HEK293 (cell line): ENCODE results near the gene PLAAT2.

Experiments
- KLF9 ChIP-seq: fragments of 450-650 bp; formaldehyde crosslinking; IDR thresholded peaks from 2 replicates; pipeline ENCODE4 v1.5.1; 2016; ENCODE audit warnings: missing biosample characterization, missing genetic modification characterization, low read depth
- MZF1 ChIP-seq: fragments of 450-650 bp; formaldehyde crosslinking; IDR thresholded peaks from 2 replicates; pipeline ENCODE4 v1.5.1; 2017; ENCODE audit warnings: missing biosample characterization, missing genetic modification characterization, borderline replicate concordance
- PRDM1 ChIP-seq: fragments of 450-650 bp; formaldehyde crosslinking; IDR thresholded peaks from 2 replicates; pipeline ENCODE4; 2016; ENCODE audit warnings: missing biosample characterization, missing genetic modification characterization
- PRDM4 ChIP-seq: fragments of 450-650 bp; formaldehyde crosslinking; IDR thresholded peaks from 2 replicates; pipeline ENCODE4 v1.5.1; 2017; ENCODE audit warnings: missing biosample characterization, missing genetic modification characterization
- SP7 ChIP-seq: fragments of 450-650 bp; formaldehyde crosslinking; IDR thresholded peaks from 2 replicates; pipeline ENCODE4 v1.5.1; 2016; ENCODE audit warnings: missing biosample characterization, missing genetic modification characterization
- YY1 ChIP-seq: fragments of 450-650 bp; formaldehyde crosslinking; IDR thresholded peaks from 2 replicates; pipeline ENCODE4 v1.5.1; 2018; ENCODE audit warnings: missing biosample characterization, missing genetic modification characterization
- ZBTB17 ChIP-seq: fragments of 450-650 bp; formaldehyde crosslinking; IDR thresholded peaks from 2 replicates; pipeline ENCODE4 v1.5.1; 2016; ENCODE audit warnings: missing biosample characterization, missing genetic modification characterization
- ZFP41 ChIP-seq: fragments of 450-650 bp; formaldehyde crosslinking; IDR thresholded peaks from 2 replicates; pipeline ENCODE4 v1.5.1; 2016; ENCODE audit warnings: missing biosample characterization, missing genetic modification characterization, borderline replicate concordance
- ZFP69B ChIP-seq: fragments of 450-650 bp; formaldehyde crosslinking; IDR thresholded peaks from 2 replicates; pipeline ENCODE4 v1.5.1; 2016; ENCODE audit warnings: missing biosample characterization, missing genetic modification characterization
- ZNF121 ChIP-seq: fragments of 450-650 bp; formaldehyde crosslinking; IDR thresholded peaks from 2 replicates; pipeline ENCODE4 v1.5.1; 2016; ENCODE audit warnings: missing biosample characterization, missing genetic modification characterization
- ZNF146 ChIP-seq: fragments of 450-650 bp; formaldehyde crosslinking; IDR thresholded peaks from 2 replicates; pipeline ENCODE4 v1.5.1; 2016; ENCODE audit warnings: missing biosample characterization, missing genetic modification characterization
- ZNF174 ChIP-seq: fragments of 450-650 bp; formaldehyde crosslinking; IDR thresholded peaks from 2 replicates; pipeline ENCODE4 v1.5.0; 2017; ENCODE audit warnings: missing biosample characterization, mild to moderate bottlenecking, missing genetic modification characterization
- ZNF214 ChIP-seq: fragments of 450-650 bp; formaldehyde crosslinking; IDR thresholded peaks from 2 replicates; pipeline ENCODE4 v1.5.1; 2017; ENCODE audit warnings: missing biosample characterization, mild to moderate bottlenecking, missing genetic modification characterization, borderline replicate concordance
- ZNF302 ChIP-seq: fragments of 450-650 bp; formaldehyde crosslinking; IDR thresholded peaks from 2 replicates; pipeline ENCODE4 v1.5.1; 2016; ENCODE audit warnings: missing biosample characterization, missing genetic modification characterization, low read depth
- ZNF391 ChIP-seq: fragments of 450-650 bp; formaldehyde crosslinking; IDR thresholded peaks from 2 replicates; pipeline ENCODE4 v1.5.1; 2016; ENCODE audit warnings: low read depth, missing biosample characterization, missing genetic modification characterization, borderline replicate concordance
- ZNF473 ChIP-seq: fragments of 450-650 bp; formaldehyde crosslinking; IDR thresholded peaks from 2 replicates; pipeline ENCODE4 v1.5.1; 2017; ENCODE audit warnings: missing biosample characterization, missing genetic modification characterization
- ZNF544 ChIP-seq: fragments of 450-650 bp; formaldehyde crosslinking; IDR thresholded peaks from 2 replicates; pipeline ENCODE4 v1.5.0; 2017; ENCODE audit warnings: missing biosample characterization, missing genetic modification characterization
- ZNF555 ChIP-seq: fragments of 450-650 bp; formaldehyde crosslinking; conservative IDR thresholded peaks from 2 replicates; pipeline ENCODE4 v1.5.1; 2017; ENCODE audit warnings: missing biosample characterization, mild to moderate bottlenecking, missing genetic modification characterization, inconsistent platforms
- ZNF701 ChIP-seq: fragments of 450-650 bp; formaldehyde crosslinking; IDR thresholded peaks from 2 replicates; pipeline ENCODE4 v1.5.1; 2016; ENCODE audit warnings: missing biosample characterization, missing genetic modification characterization
- ZNF776 ChIP-seq: fragments of 450-650 bp; formaldehyde crosslinking; IDR thresholded peaks from 2 replicates; pipeline ENCODE4 v1.5.0; 2017; ENCODE audit warnings: missing biosample characterization, missing genetic modification characterization, borderline replicate concordance
- ZNF843 ChIP-seq: fragments of 450-650 bp; formaldehyde crosslinking; IDR thresholded peaks from 2 replicates; pipeline ENCODE4 v1.5.1; 2016; ENCODE audit warnings: missing biosample characterization, missing genetic modification characterization
- ZSCAN4 ChIP-seq: fragments of 450-650 bp; formaldehyde crosslinking; IDR thresholded peaks from 2 replicates; pipeline ENCODE4 v1.5.1; 2017; ENCODE audit warnings: missing biosample characterization, missing genetic modification characterization
- TF ChIP-seq, protein P1 (sequence below): fragments of 450-650 bp; formaldehyde crosslinking; IDR thresholded peaks from 2 replicates; pipeline ENCODE4 v1.5.1; 2016; ENCODE audit warnings: missing biosample characterization, missing genetic modification characterization
- TF ChIP-seq, protein P2 (sequence below): fragments of 450-650 bp; formaldehyde crosslinking; IDR thresholded peaks from 2 replicates; pipeline ENCODE4 v1.5.1; 2016; ENCODE audit warnings: missing biosample characterization, missing genetic modification characterization
- TF ChIP-seq, protein P3 (sequence below): fragments of 450-650 bp; formaldehyde crosslinking; IDR thresholded peaks from 2 replicates; pipeline ENCODE4 v1.5.1; 2017; ENCODE audit warnings: missing biosample characterization, missing genetic modification characterization
- TF ChIP-seq, protein P4 (sequence below): fragments of 450-650 bp; formaldehyde crosslinking; IDR thresholded peaks from 2 replicates; pipeline ENCODE4 v1.5.1; 2017; ENCODE audit warnings: missing biosample characterization, mild to moderate bottlenecking, missing genetic modification characterization, moderate library complexity
- TF ChIP-seq, protein P5 (sequence below): fragments of 450-650 bp; IDR thresholded peaks from 2 replicates; pipeline ENCODE4 v1.5.1; 2018; ENCODE audit warnings: missing biosample characterization, missing genetic modification characterization

The PLAAT2 gene

GRCh38 chr11:63610604-63611394 lies 47.6 kb upstream of the PLAAT2 start (continued):
- TF ChIP-seq, protein P1, sequence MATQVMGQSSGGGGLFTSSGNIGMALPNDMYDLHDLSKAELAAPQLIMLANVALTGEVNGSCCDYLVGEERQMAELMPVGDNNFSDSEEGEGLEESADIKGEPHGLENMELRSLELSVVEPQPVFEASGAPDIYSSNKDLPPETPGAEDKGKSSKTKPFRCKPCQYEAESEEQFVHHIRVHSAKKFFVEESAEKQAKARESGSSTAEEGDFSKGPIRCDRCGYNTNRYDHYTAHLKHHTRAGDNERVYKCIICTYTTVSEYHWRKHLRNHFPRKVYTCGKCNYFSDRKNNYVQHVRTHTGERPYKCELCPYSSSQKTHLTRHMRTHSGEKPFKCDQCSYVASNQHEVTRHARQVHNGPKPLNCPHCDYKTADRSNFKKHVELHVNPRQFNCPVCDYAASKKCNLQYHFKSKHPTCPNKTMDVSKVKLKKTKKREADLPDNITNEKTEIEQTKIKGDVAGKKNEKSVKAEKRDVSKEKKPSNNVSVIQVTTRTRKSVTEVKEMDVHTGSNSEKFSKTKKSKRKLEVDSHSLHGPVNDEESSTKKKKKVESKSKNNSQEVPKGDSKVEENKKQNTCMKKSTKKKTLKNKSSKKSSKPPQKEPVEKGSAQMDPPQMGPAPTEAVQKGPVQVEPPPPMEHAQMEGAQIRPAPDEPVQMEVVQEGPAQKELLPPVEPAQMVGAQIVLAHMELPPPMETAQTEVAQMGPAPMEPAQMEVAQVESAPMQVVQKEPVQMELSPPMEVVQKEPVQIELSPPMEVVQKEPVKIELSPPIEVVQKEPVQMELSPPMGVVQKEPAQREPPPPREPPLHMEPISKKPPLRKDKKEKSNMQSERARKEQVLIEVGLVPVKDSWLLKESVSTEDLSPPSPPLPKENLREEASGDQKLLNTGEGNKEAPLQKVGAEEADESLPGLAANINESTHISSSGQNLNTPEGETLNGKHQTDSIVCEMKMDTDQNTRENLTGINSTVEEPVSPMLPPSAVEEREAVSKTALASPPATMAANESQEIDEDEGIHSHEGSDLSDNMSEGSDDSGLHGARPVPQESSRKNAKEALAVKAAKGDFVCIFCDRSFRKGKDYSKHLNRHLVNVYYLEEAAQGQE = no peak
- TF ChIP-seq ZNF544 (tag by site-specific recombination) = no peak
- no peak for TF ChIP-seq ZNF473
- TF ChIP-seq, protein P2, sequence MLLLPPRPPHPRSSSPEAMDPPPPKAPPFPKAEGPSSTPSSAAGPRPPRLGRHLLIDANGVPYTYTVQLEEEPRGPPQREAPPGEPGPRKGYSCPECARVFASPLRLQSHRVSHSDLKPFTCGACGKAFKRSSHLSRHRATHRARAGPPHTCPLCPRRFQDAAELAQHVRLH (tag by site-specific recombination) = no peak
- TF ChIP-seq ZSCAN4 (tag by site-specific recombination) = no peak
- TF ChIP-seq KLF9 = peak; percentile 46
- TF ChIP-seq, protein P3, sequence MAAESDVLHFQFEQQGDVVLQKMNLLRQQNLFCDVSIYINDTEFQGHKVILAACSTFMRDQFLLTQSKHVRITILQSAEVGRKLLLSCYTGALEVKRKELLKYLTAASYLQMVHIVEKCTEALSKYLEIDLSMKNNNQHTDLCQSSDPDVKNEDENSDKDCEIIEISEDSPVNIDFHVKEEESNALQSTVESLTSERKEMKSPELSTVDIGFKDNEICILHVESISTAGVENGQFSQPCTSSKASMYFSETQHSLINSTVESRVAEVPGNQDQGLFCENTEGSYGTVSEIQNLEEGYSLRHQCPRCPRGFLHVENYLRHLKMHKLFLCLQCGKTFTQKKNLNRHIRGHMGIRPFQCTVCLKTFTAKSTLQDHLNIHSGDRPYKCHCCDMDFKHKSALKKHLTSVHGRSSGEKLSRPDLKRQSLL (tag by site-specific recombination) = peak; percentile 14; the same call in 1 of the 2 replicates
- no peak for TF ChIP-seq PRDM1
- no peak for TF ChIP-seq ZNF701 (tag by site-specific recombination)
- no peak for TF ChIP-seq ZNF146
- TF ChIP-seq ZNF391 (tag by site-specific recombination) = no peak
- TF ChIP-seq, protein P4, sequence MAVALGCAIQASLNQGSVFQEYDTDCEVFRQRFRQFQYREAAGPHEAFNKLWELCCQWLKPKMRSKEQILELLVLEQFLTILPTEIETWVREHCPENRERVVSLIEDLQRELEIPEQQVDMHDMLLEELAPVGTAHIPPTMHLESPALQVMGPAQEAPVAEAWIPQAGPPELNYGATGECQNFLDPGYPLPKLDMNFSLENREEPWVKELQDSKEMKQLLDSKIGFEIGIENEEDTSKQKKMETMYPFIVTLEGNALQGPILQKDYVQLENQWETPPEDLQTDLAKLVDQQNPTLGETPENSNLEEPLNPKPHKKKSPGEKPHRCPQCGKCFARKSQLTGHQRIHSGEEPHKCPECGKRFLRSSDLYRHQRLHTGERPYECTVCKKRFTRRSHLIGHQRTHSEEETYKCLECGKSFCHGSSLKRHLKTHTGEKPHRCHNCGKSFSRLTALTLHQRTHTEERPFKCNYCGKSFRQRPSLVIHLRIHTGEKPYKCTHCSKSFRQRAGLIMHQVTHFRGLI = no peak
- no peak for TF ChIP-seq ZFP69B (tag by site-specific recombination)
- no peak for TF ChIP-seq ZNF843 (tag by site-specific recombination)
- TF ChIP-seq ZNF214 (tag by site-specific recombination) = no peak
- TF ChIP-seq ZBTB17 (tag by site-specific recombination) = peak; percentile 93
- TF ChIP-seq YY1 (tag by site-specific recombination) = no peak
- no peak for TF ChIP-seq ZNF302
- TF ChIP-seq PRDM4 = no peak
- TF ChIP-seq, protein P5, sequence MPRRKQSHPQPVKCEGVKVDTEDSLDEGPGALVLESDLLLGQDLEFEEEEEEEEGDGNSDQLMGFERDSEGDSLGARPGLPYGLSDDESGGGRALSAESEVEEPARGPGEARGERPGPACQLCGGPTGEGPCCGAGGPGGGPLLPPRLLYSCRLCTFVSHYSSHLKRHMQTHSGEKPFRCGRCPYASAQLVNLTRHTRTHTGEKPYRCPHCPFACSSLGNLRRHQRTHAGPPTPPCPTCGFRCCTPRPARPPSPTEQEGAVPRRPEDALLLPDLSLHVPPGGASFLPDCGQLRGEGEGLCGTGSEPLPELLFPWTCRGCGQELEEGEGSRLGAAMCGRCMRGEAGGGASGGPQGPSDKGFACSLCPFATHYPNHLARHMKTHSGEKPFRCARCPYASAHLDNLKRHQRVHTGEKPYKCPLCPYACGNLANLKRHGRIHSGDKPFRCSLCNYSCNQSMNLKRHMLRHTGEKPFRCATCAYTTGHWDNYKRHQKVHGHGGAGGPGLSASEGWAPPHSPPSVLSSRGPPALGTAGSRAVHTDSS (tag by site-specific recombination) = no peak
- TF ChIP-seq SP7 (tag by site-specific recombination) = peak; percentile 62
- no peak for TF ChIP-seq ZNF174 (tag by site-specific recombination)
- no peak for TF ChIP-seq ZNF121 (tag by site-specific recombination)
- TF ChIP-seq ZNF776 (tag by site-specific recombination) = no peak
- TF ChIP-seq ZFP41 (tag by site-specific recombination) = no peak
- TF ChIP-seq ZNF555 (tag by site-specific recombination) = no peak
- TF ChIP-seq MZF1 (tag by site-specific recombination) = no peak
